HepG2 (cell line): ENCODE measurements around the gene ATP6V1F. TPM values are rescaled to one million over a fixed set of nuclear protein-coding genes. Genes with fewer than 3 reads are reported as not detected.

Source experiments
- ATAC-seq: fragments of 200-7000 bp; cut with Tn5 transposase; 3 replicates; pipeline ENCODE4 v1.9.1; 2020; ENCODE audit warnings: mild to moderate bottlenecking, moderate library complexity
- BruUV-seq: library from RNA; stranded (reverse); fragments of 400-500 nt; replicated peaks from 2 replicates; lab custom pipeline; 2021; lab: Mats Ljungman, UMichigan
- CTCF ChIA-PET: fragments of 300-600 bp; formaldehyde crosslinking; extraction: SDS; loops from one replicate; lab custom pipeline; 2021; ENCODE audit warnings: low total read pairs, inconsistent platforms, low intra/inter-chr PET ratio; lab: Yijun Ruan, JAX
- POLR2A ChIA-PET: fragments of 350-600 bp; sonication (Branson Sonifier 250); formaldehyde crosslinking; loops from one replicate; lab custom pipeline; 2020; ENCODE audit warnings: antibody characterized with exemption, inconsistent platforms; lab: Yijun Ruan, JAX
- DNase-seq: peaks from one replicate; pipeline ENCODE4 v3.0.0-alpha.2; 2015; ENCODE audit warnings: low spot score
- FAIRE-seq: peaks from 3 replicates; lab custom pipeline; 2011; peaks lifted over from hg19 to GRCh38; lab: Jason Lieb, UNC
- H2AFZ ChIP-seq: one replicate; pipeline ENCODE4 v1.6.1; 2011; ENCODE audit warnings: low read length, inconsistent platforms
- H3K27ac ChIP-seq: fragments of 300-600 bp; 3 replicates; pipeline ENCODE4 v1.8.0; 2011; ENCODE audit warnings: mixed run types, mild to moderate bottlenecking, mixed read lengths, low read length, inconsistent platforms; ENCODE audit not compliant: insufficient read depth; ENCODE audit errors: extremely low read length
- H3K27me3 ChIP-seq, 2 experiments: fragments of 200-600 bp in 1 of 2; 2 replicates in 1 of 2; 3 replicates in 1 of 2; pipeline versions ENCODE4 v1.6.0 to v1.8.0; 2011; ENCODE audit warnings: low read length in 2 of 2, mild to moderate bottlenecking in 2 of 2, moderate library complexity in 2 of 2, inconsistent platforms in 1 of 2; ENCODE audit not compliant: insufficient read depth in 2 of 2, control insufficient read depth in 1 of 2
- H3K36me3 ChIP-seq, 2 experiments: fragments of 200-600 bp in 1 of 2; replicated peaks in 1 of 2; 2 replicates in 1 of 2; 3 replicates in 1 of 2; pipeline versions ENCODE4 v1.5.1 to v1.8.0; 2011; ENCODE audit warnings: low read length in 2 of 2, inconsistent platforms in 1 of 2; ENCODE audit not compliant: insufficient read depth in 2 of 2, control insufficient read depth in 1 of 2
- H3K4me1 ChIP-seq: 2 replicates; pipeline ENCODE4 v1.5.1; 2012; ENCODE audit warnings: low read length, inconsistent platforms; ENCODE audit not compliant: insufficient read depth
- H3K4me2 ChIP-seq: 2 replicates; pipeline ENCODE4 v1.6.0; 2011; ENCODE audit warnings: low read depth, low read length, inconsistent platforms
- H3K4me3 ChIP-seq, 3 experiments: fragments of 200-600 bp in 1 of 3; sonication (generic), shearing (Covaris generic) in 1 of 3; replicated peaks in 1 of 3; 2 replicates each; pipeline ENCODE4 v1.5.1; 2011 to 2016; ENCODE audit warnings: low read length in 3 of 3, inconsistent platforms in 2 of 3, low read depth in 2 of 3, mild to moderate bottlenecking in 2 of 3, control low read depth in 1 of 3, mixed read lengths in 1 of 3; ENCODE audit not compliant: insufficient read depth in 1 of 3
- H3K79me2 ChIP-seq: one replicate; pipeline ENCODE4 v1.6.1; 2011; ENCODE audit warnings: low read length, inconsistent platforms; ENCODE audit not compliant: insufficient read depth
- H3K9ac ChIP-seq: 2 replicates; pipeline ENCODE4 v1.6.0; 2011; ENCODE audit warnings: mild to moderate bottlenecking, low read depth, low read length, inconsistent platforms; ENCODE audit not compliant: insufficient read depth
- H3K9me3 ChIP-seq: 2 replicates; pipeline ENCODE4 v1.5.1; 2012; ENCODE audit warnings: mild to moderate bottlenecking, low read length
- H4K20me1 ChIP-seq: 2 replicates; pipeline ENCODE4 v1.6.0; 2011; ENCODE audit warnings: inconsistent platforms, mild to moderate bottlenecking, low read length, moderate library complexity; ENCODE audit not compliant: insufficient read depth
- FOXA1 ChIP-seq, 2 experiments: fragments of 450-650 bp in 1 of 2; sonication (generic) in 1 of 2; formaldehyde crosslinking in 1 of 2; IDR thresholded peaks; 2 replicates each; pipeline versions ENCODE4 v1.4.0 to v1.6.1; 2016 to 2020; ENCODE audit warnings: missing genetic modification reagents in 1 of 2
- FOXJ3 ChIP-seq: sonication (generic); formaldehyde crosslinking; IDR thresholded peaks from 2 replicates; pipeline ENCODE4 v1.4.0; 2020; ENCODE audit warnings: missing genetic modification reagents, mild to moderate bottlenecking, borderline replicate concordance
- FOXP1 ChIP-seq, 2 experiments: fragments of 450-650 bp in 1 of 2; IDR thresholded peaks; 2 replicates each; pipeline ENCODE4 v1.6.1; 2017 to 2018; ENCODE audit warnings: antibody characterized with exemption in 1 of 2
- IKZF4 ChIP-seq: sonication (generic); formaldehyde crosslinking; IDR thresholded peaks from 2 replicates; pipeline ENCODE4 v1.5.1; 2020; ENCODE audit warnings: borderline replicate concordance, mild to moderate bottlenecking, low read depth, missing genetic modification reagents; ENCODE audit errors: not compliant biosample characterization
- ISL2 ChIP-seq: sonication (generic); formaldehyde crosslinking; IDR thresholded peaks from 2 replicates; pipeline ENCODE4 v1.5.0; 2020; ENCODE audit warnings: missing genetic modification reagents
- NFATC3 ChIP-seq: sonication (generic); formaldehyde crosslinking; IDR thresholded peaks from 2 replicates; pipeline ENCODE4 v1.5.1; 2020; ENCODE audit warnings: mild to moderate bottlenecking, missing genetic modification reagents
- RARG ChIP-seq: sonication (generic); formaldehyde crosslinking; IDR thresholded peaks from 2 replicates; pipeline ENCODE4 v1.4.0; 2020; ENCODE audit warnings: low read depth, mild to moderate bottlenecking, missing genetic modification reagents
- ZNF20 ChIP-seq: sonication (generic); formaldehyde crosslinking; IDR thresholded peaks from 2 replicates; pipeline ENCODE4 v1.4.0; 2020; ENCODE audit warnings: mild to moderate bottlenecking, moderate library complexity, missing genetic modification reagents
- ZNF652 ChIP-seq: IDR thresholded peaks from 2 replicates; pipeline ENCODE4 v1.6.1; 2016; ENCODE audit warnings: low read depth, borderline replicate concordance
- ZNF768 ChIP-seq: sonication (generic); formaldehyde crosslinking; IDR thresholded peaks from 2 replicates; pipeline ENCODE4 v1.4.0; 2020; ENCODE audit warnings: missing genetic modification reagents
- ZNF891 ChIP-seq: sonication (generic); formaldehyde crosslinking; IDR thresholded peaks from 2 replicates; pipeline ENCODE4 v1.5.0; 2020; ENCODE audit warnings: mild to moderate bottlenecking, missing genetic modification reagents
- WGBS: methylation state at CpG from one replicate; pipeline ENCODE4 v1.1.6; 2017; ENCODE audit warnings: low lambda C conversion rate; 5-methylcytosine and 5-hydroxymethylcytosine counted together
- in situ Hi-C: cut with HindIII; loops from 2 replicates; pipeline ENCODE4 v1.10.0; 2017; ENCODE audit warnings: low pct_unique_long_range_greater_than_20kb; ENCODE audit not compliant: extremely low pct_ligation_motif_present
- intact Hi-C: fragments of 100-400 bp; cut with micrococcal nuclease; formaldehyde crosslinking; loops from one replicate; pipeline ENCODE4 v1.10.0; 2022; ENCODE audit not compliant: unreplicated experiment
- polyA plus RNA-seq, 8 experiments: library from polyadenylated mRNA; depleted of rRNA in 3 of 8; stranded (reverse) in 7 of 8; unstranded in 1 of 8; fragments of >200 nt; fragmentation: Illumina TruSeq in 4 of 8; extraction: Trizol in 4 of 8; gene quantifications; 2 replicates each; pipeline versions ENCODE4 v1.2.1 to v1.2.3, GENCODE V29; 2011 to 2016; ENCODE audit warnings: low read depth in 4 of 8, missing spikeins in 1 of 8, mixed read lengths in 1 of 8; ENCODE audit not compliant: insufficient read depth in 1 of 8
- total RNA-seq, 5 experiments: library from RNA; depleted of rRNA; stranded (reverse); fragments of >200 nt; fragmentation: Illumina TruSeq; extraction: Trizol; gene quantifications; 2 replicates each; pipeline ENCODE4 v1.2.3, GENCODE V29; 2016; ENCODE audit warnings: low read depth in 1 of 5
- TF ChIP-seq, protein P1 (sequence below): sonication (generic); formaldehyde crosslinking; IDR thresholded peaks from 2 replicates; pipeline ENCODE4 v1.4.0; 2020; ENCODE audit warnings: missing genetic modification reagents, mild to moderate bottlenecking, borderline replicate concordance

ATP6V1F gene
- total and polyA plus RNA-seq, 2 of the 13 experiments (the other 11 are each of a cell fraction or from before 2014, with no cell fraction given), result 87.2 to 132 TPM

DNA sequence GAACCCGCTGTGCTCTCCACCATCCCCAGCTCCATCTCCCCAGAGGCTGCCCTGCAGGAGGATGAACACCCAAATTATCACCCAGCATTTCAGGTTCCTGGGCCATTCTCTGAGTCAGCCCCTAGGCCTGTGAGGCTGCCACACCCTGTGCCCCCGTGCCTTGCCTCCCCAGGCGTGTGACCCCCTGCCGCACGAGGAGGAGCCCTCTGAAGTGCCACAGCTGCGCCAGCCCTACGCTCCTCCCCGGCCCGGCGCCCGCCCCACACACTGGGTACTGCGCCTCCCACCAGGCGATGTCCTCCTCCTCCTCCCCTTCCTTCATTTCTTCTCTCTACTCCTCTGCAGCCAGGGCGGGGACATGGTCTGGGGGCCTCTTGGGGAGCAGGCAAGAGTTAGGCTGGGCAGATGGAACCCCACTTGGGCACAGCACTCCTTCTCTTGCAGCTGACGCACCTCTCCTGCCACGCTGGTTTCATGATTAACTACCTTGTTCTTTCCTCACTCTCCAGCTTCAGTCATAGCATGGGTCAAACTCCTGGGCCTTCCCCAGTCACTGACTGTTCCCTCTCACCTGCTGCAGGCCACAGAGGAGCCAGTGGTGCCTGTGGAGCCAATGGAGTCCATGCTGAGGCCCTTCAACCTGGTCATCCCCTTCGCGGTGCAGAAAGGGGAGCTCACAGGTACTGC is 12.7 kb upstream of the ATP6V1F start:
- WGBS, result 48% methylated on average over 17 of the region's 18 CpGs
- H2AFZ ChIP-seq, result no peak overlapping the region
- peaks cover 13 to 47% of the 10 kb centered on the region in 2 experiments; a peak in 4 of 5 replicates for H3K27me3 ChIP-seq
- intact Hi-C loops (no loop called here), in situ Hi-C loops (no loop called here)
- ATAC-seq, result peak; percentile 17; the same call in 2 of the 3 replicates
- TF ChIP-seq FOXP1 (IDR thresholded peaks at IDR 0.05) (no peak), FOXP1 (CRISPR knock-in tag; IDR thresholded peaks at IDR 0.05) (no peak), ZNF20 (CRISPR knock-in tag) (no peak), IKZF4 (CRISPR knock-in tag) (no peak), FOXJ3 (CRISPR knock-in tag) (no peak), ZNF652 (CRISPR knock-in tag) (no peak), ZNF891 (CRISPR knock-in tag) (no peak), NFATC3 (CRISPR knock-in tag) (no peak), ISL2 (CRISPR knock-in tag) (no peak), RARG (CRISPR knock-in tag) (no peak), ZNF768 (CRISPR knock-in tag) (no peak), FOXA1 (IDR thresholded peaks at IDR 0.05) (no peak), FOXA1 (CRISPR knock-in tag; IDR thresholded peaks at IDR 0.05) (no peak)
- TF ChIP-seq, protein P1, sequence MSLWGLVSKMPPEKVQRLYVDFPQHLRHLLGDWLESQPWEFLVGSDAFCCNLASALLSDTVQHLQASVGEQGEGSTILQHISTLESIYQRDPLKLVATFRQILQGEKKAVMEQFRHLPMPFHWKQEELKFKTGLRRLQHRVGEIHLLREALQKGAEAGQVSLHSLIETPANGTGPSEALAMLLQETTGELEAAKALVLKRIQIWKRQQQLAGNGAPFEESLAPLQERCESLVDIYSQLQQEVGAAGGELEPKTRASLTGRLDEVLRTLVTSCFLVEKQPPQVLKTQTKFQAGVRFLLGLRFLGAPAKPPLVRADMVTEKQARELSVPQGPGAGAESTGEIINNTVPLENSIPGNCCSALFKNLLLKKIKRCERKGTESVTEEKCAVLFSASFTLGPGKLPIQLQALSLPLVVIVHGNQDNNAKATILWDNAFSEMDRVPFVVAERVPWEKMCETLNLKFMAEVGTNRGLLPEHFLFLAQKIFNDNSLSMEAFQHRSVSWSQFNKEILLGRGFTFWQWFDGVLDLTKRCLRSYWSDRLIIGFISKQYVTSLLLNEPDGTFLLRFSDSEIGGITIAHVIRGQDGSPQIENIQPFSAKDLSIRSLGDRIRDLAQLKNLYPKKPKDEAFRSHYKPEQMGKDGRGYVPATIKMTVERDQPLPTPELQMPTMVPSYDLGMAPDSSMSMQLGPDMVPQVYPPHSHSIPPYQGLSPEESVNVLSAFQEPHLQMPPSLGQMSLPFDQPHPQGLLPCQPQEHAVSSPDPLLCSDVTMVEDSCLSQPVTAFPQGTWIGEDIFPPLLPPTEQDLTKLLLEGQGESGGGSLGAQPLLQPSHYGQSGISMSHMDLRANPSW, result no peak
- no peak overlapping the region for H3K27ac ChIP-seq
- H3K79me2 ChIP-seq, result no peaks in the 10 kb centered on the region
- POLR2A ChIA-PET, result no interaction called here
- no peak for DNase-seq
- no peak overlapping the region for H3K4me3 ChIP-seq
- no peak overlapping the region for H3K4me2 ChIP-seq
- BruUV-seq, result no TSS peak
- no peak overlapping the region for H3K9ac ChIP-seq
- CTCF ChIA-PET, result no interaction called here
- no peaks in the 10 kb centered on the region for H3K36me3 ChIP-seq
- no peaks in the 10 kb centered on the region for H4K20me1 ChIP-seq
- H3K9me3 ChIP-seq, result no peaks in the 10 kb centered on the region
- no peak for FAIRE-seq
- H3K4me1 ChIP-seq, result 0 out of 2 replicates have a peak, but pooled peaks cover under 1% of the 10 kb centered on the region
